PC-9 (cell line): ENCODE measurements around the gene CMKLR1. TPM values are rescaled to one million over a fixed set of nuclear protein-coding genes. Genes with fewer than 3 reads are reported as not detected.

ENCODE experiments used
- BruUV-seq: library from RNA; stranded (reverse); fragments of 400-500 nt; replicated peaks from 2 replicates; lab custom pipeline; 2021; lab: Mats Ljungman, UMichigan
- CTCF ChIA-PET: fragments of 300-600 bp; sonication (Branson Sonifier 250); formaldehyde crosslinking; loops from one replicate; lab custom pipeline; 2022; ENCODE audit warnings: antibody characterized with exemption; lab: Charles Lee
- POLR2A ChIA-PET: fragments of 300-600 bp; sonication (Branson Sonifier 250); formaldehyde crosslinking; loops from one replicate; lab custom pipeline; 2022; ENCODE audit warnings: antibody characterized with exemption; ENCODE audit not compliant: unreplicated experiment; lab: Charles Lee
- DNase-seq, 2 experiments: peaks; one replicate each; pipeline versions ENCODE4 v3.0.0 to v3.0.0-alpha.2; 2015 to 2022; ENCODE audit warnings: mixed read lengths in 1 of 2
- H2AFZ ChIP-seq: fragments of 200-600 bp; sonication (generic); 2 replicates; pipeline ENCODE4 v1.8.1; 2017; ENCODE audit warnings: antibody characterized with exemption
- H3F3A ChIP-seq: fragments of 200-600 bp; sonication (generic); 2 replicates; pipeline ENCODE4 v1.8.1; 2017; ENCODE audit warnings: antibody characterized with exemption, mild to moderate bottlenecking, low read depth; ENCODE audit not compliant: insufficient read depth
- H3K27ac ChIP-seq: fragments of 200-600 bp; sonication (generic); 2 replicates; pipeline ENCODE4 v1.6.1; 2016; ENCODE audit warnings: mixed run types
- H3K27me3 ChIP-seq: fragments of 200-600 bp; sonication (generic); 2 replicates; pipeline ENCODE4 v1.6.1; 2016; ENCODE audit warnings: low read depth, mixed run types; ENCODE audit not compliant: insufficient read depth
- H3K36me3 ChIP-seq: fragments of 200-600 bp; sonication (generic); 2 replicates; pipeline ENCODE4 v1.6.1; 2016; ENCODE audit warnings: low read depth, mixed run types
- H3K4me1 ChIP-seq: fragments of 200-600 bp; sonication (generic); replicated peaks from 2 replicates; pipeline ENCODE4 v1.6.1; 2016; ENCODE audit warnings: mixed run types; ENCODE audit not compliant: insufficient read depth
- H3K4me2 ChIP-seq: fragments of 200-600 bp; sonication (generic); 2 replicates; pipeline ENCODE4 v1.6.1; 2017; ENCODE audit warnings: mixed run types
- H3K4me3 ChIP-seq: fragments of 200-600 bp; sonication (generic); 2 replicates; pipeline ENCODE4 v1.6.1; 2016; ENCODE audit warnings: mixed run types
- H3K79me2 ChIP-seq: fragments of 200-600 bp; sonication (generic); 2 replicates; pipeline ENCODE4 v1.6.1; 2017; ENCODE audit warnings: low read depth, mixed run types
- H3K9me2 ChIP-seq: fragments of 200-600 bp; sonication (generic); 2 replicates; pipeline ENCODE4 v1.8.1; 2017; ENCODE audit warnings: mild to moderate bottlenecking; ENCODE audit not compliant: insufficient read depth
- H3K9me3 ChIP-seq: fragments of 200-600 bp; sonication (generic); 2 replicates; pipeline ENCODE4 v1.8.1; 2016; ENCODE audit warnings: low read depth; ENCODE audit not compliant: insufficient read depth
- H4K20me1 ChIP-seq: fragments of 200-600 bp; sonication (generic); 2 replicates; pipeline ENCODE4 v1.8.1; 2017; ENCODE audit not compliant: insufficient read depth
- CTCF ChIP-seq: fragments of 200-600 bp; sonication (generic); conservative IDR thresholded peaks from 2 replicates; pipeline ENCODE4 v1.6.1; 2017; ENCODE audit warnings: mixed run types, antibody characterized with exemption, mild to moderate bottlenecking, moderate library complexity
- EZH2 ChIP-seq: fragments of 200-600 bp; sonication (generic); IDR thresholded peaks from 2 replicates; pipeline ENCODE4 v1.8.0; 2017; ENCODE audit warnings: antibody characterized with exemption, low read depth
- intact Hi-C: fragments of 100-400 bp; cut with micrococcal nuclease; formaldehyde crosslinking; loops from one replicate; pipeline ENCODE4 v1.10.0; 2022; ENCODE audit not compliant: unreplicated experiment
- total RNA-seq: library from RNA; stranded (reverse); gene quantifications from 2 replicates; pipeline ENCODE4 v1.2.3, GENCODE V29; 2021

Gene CMKLR1
- total RNA-seq, 1 experiment from 2014 or later, result not detected

- BruUV-seq, result no TSS peak
- H3K4me1 ChIP-seq, result no peaks in the 10 kb centered on the region
- H3K27ac ChIP-seq, result no peak overlapping the region
- CTCF ChIA-PET, result no interaction called here
- no peak for TF ChIP-seq EZH2
- no peak for TF ChIP-seq CTCF
- no peaks in the 10 kb centered on the region for H4K20me1 ChIP-seq
- H3K4me2 ChIP-seq, result no peak overlapping the region
- intact Hi-C loops, result no loop called here
- H3F3A ChIP-seq, result no peaks in the 10 kb centered on the region
- peaks cover 50% of the 10 kb centered on the region for H3K27me3 ChIP-seq
- DNase-seq, result no peak
- no peaks in the 10 kb centered on the region for H3K36me3 ChIP-seq
- H2AFZ ChIP-seq, result no peak overlapping the region
- no peaks in the 10 kb centered on the region; the same call in 1 of the 2 replicates for H3K9me3 ChIP-seq
- no peaks in the 10 kb centered on the region for H3K9me2 ChIP-seq
- no peak overlapping the region for H3K4me3 ChIP-seq
- POLR2A ChIA-PET, result no interaction called here
- H3K79me2 ChIP-seq, result no peaks in the 10 kb centered on the region
Measured at GRCh38 chr12:108368089-108368488, 29.0 kb upstream of the CMKLR1 start.

- Histone ChIP-seq H3K4me1 (no peaks in the 10 kb centered on the region), H3K4me2 (no peak overlapping the region), H4K20me1 (no peaks in the 10 kb centered on the region), H3K36me3 (no peaks in the 10 kb centered on the region), H3K4me3 (no peak overlapping the region), H3K9me3 (no peaks in the 10 kb centered on the region), H2AFZ (no peak overlapping the region), H3K9me2 (no peaks in the 10 kb centered on the region), H3K79me2 (no peaks in the 10 kb centered on the region), H3F3A (no peaks in the 10 kb centered on the region), H3K27me3 (peaks cover 50% of the 10 kb centered on the region), H3K27ac (no peak overlapping the region)
- TF ChIP-seq EZH2, result no peak
- ChIA-PET POLR2A (no interaction called here), CTCF (no interaction called here)
- intact Hi-C loops, result no loop called here
- DNase-seq, result no peak
- BruUV-seq, result no TSS peak
Measured at GRCh38 chr12:108367436-108367835, 28.3 kb upstream of the CMKLR1 start.

GRCh38 chr12:108365324-108365723 is 26.2 kb upstream of the CMKLR1 start:
- H3K4me1 ChIP-seq, result no peaks in the 10 kb centered on the region
- no peaks in the 10 kb centered on the region for H3K9me3 ChIP-seq
- no peaks in the 10 kb centered on the region for H3K9me2 ChIP-seq
- H3K4me2 ChIP-seq, result no peak overlapping the region
- ChIA-PET CTCF (no interaction called here), POLR2A (no interaction called here)
- H3F3A ChIP-seq, result no peaks in the 10 kb centered on the region
- intact Hi-C loops, result no loop called here
- H3K27ac ChIP-seq, result no peak overlapping the region
- H3K79me2 ChIP-seq, result no peaks in the 10 kb centered on the region
- TF ChIP-seq CTCF (no peak), EZH2 (no peak)
- H3K4me3 ChIP-seq, result no peak overlapping the region
- peaks cover 35% of the 10 kb centered on the region; the same call in 1 of the 2 replicates for H3K27me3 ChIP-seq
- no peak overlapping the region for H2AFZ ChIP-seq
- H3K36me3 ChIP-seq, result no peaks in the 10 kb centered on the region
- no peaks in the 10 kb centered on the region for H4K20me1 ChIP-seq
- BruUV-seq, result no TSS peak
- DNase-seq, result no peak

GRCh38 chr12:108364879-108365278 is 25.8 kb upstream of the CMKLR1 start:
- H3K27me3 ChIP-seq, result peaks cover 34% of the 10 kb centered on the region; the same call in 1 of the 2 replicates

More at GRCh38 chr12:108364879-108365278, 25.8 kb upstream of the CMKLR1 start:
- no peak for DNase-seq
- TF ChIP-seq EZH2 (no peak), CTCF (no peak)
- Histone ChIP-seq H3K27ac (no peak overlapping the region), H3K79me2 (no peaks in the 10 kb centered on the region), H2AFZ (no peak overlapping the region), H4K20me1 (no peaks in the 10 kb centered on the region), H3K9me2 (no peaks in the 10 kb centered on the region), H3K4me1 (no peaks in the 10 kb centered on the region), H3F3A (no peaks in the 10 kb centered on the region), H3K4me2 (no peak overlapping the region), H3K4me3 (no peak overlapping the region), H3K9me3 (no peaks in the 10 kb centered on the region), H3K36me3 (no peaks in the 10 kb centered on the region)
- intact Hi-C loops, result no loop called here
- BruUV-seq, result no TSS peak
- ChIA-PET CTCF (no interaction called here), POLR2A (no interaction called here)
